Astrocyte of the cerebellum (primary cell): Measurements from ENCODE around the gene NKX2-2.

Source experiments
- DNase-seq: peaks from one replicate; pipeline ENCODE4 v3.0.0-alpha.2; 2011; ENCODE audit warnings: low read depth
- H3K4me3 ChIP-seq: 2 replicates; pipeline ENCODE4 v1.5.1; 2011; ENCODE audit warnings: mild to moderate bottlenecking, low read depth, low read length, moderate library complexity
- in situ Hi-C: cut with HindIII; loops from 2 replicates; pipeline ENCODE4 v1.10.0; 2017; ENCODE audit warnings: low sequenced_read_pairs
- TF ChIP-seq, protein P1 (sequence below): IDR thresholded peaks from 2 replicates; pipeline ENCODE4 v1.5.1; 2012; ENCODE audit warnings: low read length, low read depth, moderate library complexity, mild to moderate bottlenecking; ENCODE audit errors: missing control alignments

NKX2-2 gene

GRCh38 chr20:21523281-21523868, 9.5 kb upstream of the NKX2-2 start:
- H3K4me3 ChIP-seq = no peak overlapping the region
- DNase-seq = no peak
- in situ Hi-C loops = no loop called here
- TF ChIP-seq, protein P1, sequence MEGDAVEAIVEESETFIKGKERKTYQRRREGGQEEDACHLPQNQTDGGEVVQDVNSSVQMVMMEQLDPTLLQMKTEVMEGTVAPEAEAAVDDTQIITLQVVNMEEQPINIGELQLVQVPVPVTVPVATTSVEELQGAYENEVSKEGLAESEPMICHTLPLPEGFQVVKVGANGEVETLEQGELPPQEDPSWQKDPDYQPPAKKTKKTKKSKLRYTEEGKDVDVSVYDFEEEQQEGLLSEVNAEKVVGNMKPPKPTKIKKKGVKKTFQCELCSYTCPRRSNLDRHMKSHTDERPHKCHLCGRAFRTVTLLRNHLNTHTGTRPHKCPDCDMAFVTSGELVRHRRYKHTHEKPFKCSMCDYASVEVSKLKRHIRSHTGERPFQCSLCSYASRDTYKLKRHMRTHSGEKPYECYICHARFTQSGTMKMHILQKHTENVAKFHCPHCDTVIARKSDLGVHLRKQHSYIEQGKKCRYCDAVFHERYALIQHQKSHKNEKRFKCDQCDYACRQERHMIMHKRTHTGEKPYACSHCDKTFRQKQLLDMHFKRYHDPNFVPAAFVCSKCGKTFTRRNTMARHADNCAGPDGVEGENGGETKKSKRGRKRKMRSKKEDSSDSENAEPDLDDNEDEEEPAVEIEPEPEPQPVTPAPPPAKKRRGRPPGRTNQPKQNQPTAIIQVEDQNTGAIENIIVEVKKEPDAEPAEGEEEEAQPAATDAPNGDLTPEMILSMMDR = no peak

- TF ChIP-seq, protein P1 = no peak
- no peak for DNase-seq
- no peak overlapping the region for H3K4me3 ChIP-seq
- in situ Hi-C loops = no loop called here
Observed at GRCh38 chr20:21522481-21523280, 8.8 kb upstream of the NKX2-2 start.

GRCh38 chr20:21521596-21522480, 8.0 kb upstream of the NKX2-2 start:
- DNase-seq = no peak
- TF ChIP-seq, protein P1 = no peak
- no peak overlapping the region for H3K4me3 ChIP-seq
- in situ Hi-C loops = no loop called here

GRCh38 chr20:21520702-21521595, 7.1 kb upstream of the NKX2-2 start:
- DNase-seq = no peak
- TF ChIP-seq, protein P1 = no peak
- H3K4me3 ChIP-seq = no peak overlapping the region
- in situ Hi-C loops = no loop called here

GRCh38 chr20:21519136-21519584, 5.3 kb upstream of the NKX2-2 start:
- no peak overlapping the region for H3K4me3 ChIP-seq
- in situ Hi-C loops = no loop called here
- DNase-seq = no peak
- TF ChIP-seq, protein P1 = no peak
